ENCODE measurements around the gene COL4A3. TPM values are rescaled to one million over a fixed set of nuclear protein-coding genes. Genes with fewer than 3 reads are reported as not detected.

COL4A3 gene
- total and polyA plus RNA-seq, 7 experiments from 2014 or later, result 0.13 to 0.69 TPM; not detected in 5

DNA sequence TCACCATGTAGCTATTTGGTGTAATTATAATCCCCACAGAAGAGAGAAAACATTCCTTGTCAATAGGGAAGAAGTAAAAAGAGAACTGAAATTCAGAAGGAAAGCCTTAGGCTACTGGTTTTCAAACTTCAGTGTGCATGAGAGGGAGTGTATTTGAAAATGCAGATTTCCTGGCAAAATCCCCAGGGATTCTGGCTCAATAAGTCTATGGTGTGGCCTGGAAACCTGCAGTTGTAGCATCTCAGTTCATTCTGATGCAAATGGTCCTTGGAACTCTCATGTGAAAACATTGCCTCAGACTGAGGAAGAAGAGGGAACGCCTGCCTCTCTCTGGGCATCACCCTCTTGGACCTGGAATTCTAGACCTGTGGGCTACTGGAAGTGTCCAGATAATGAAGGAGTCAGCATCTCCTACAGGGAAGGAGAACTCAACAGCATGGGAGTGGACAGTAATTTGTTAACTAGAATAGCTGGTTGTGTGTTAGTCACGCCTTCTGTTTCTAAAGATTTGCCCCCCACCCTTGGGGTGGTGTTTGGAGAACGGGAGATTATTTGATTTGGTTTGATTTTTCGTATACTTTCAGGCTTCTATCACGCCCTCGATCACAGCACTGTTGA is 21.3 kb downstream of the COL4A3 start:
- no peak overlapping the region for H3K4me3 Mint-ChIP-seq

DNA sequence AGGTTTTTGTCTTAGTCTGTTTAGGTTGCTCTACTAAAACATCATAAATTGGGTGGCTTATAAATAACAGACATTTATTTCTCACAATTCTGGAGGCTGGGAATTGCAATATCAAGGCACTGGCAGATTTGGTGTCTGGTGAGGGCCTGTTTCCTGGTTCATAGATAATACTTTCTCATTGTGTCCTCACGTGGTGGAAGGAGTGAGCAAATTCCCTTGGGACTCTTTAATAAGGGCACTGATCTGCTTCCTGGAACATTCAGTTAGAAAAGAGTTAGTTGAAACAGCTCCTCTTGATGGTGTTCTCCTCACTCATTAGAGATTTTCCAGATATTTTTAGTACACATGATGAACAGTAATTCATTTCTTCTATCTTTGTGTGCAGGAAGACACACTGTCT is 22.3 kb downstream of the COL4A3 start:
- CTCF ChIA-PET, result no interaction called here
- no peak overlapping the region for H3K27ac ChIP-seq (ENCODE audit: low read depth, low read length)
- no peak overlapping the region for H3K27ac Mint-ChIP-seq
- H3K9me3 ChIP-seq (ENCODE audit: control insufficient read depth in 2 of 3, low read length in 3 of 3), result no peaks in the 10 kb centered on the region
- H3K4me1 Mint-ChIP-seq, result no peaks in the 10 kb centered on the region
- DNase-seq (no peak), ATAC-seq (no peak)
- H3K4me3 ChIP-seq (ENCODE audit: low read length), result no peak overlapping the region
- H3K4me3 Mint-ChIP-seq, result no peak overlapping the region
- intact Hi-C loops (cut with micrococcal nuclease), result no loop called here
- no peaks in the 10 kb centered on the region for H3K27me3 ChIP-seq (ENCODE audit: control insufficient read depth in 2 of 2, insufficient read depth in 2 of 2, low read length in 2 of 2)
- H3K36me3 ChIP-seq (ENCODE audit: control insufficient read depth in 2 of 3, insufficient read depth in 3 of 3, low read length in 3 of 3), result no peaks in the 10 kb centered on the region
- POLR2A ChIA-PET, result no interaction called here
- H3K9me3 Mint-ChIP-seq, result peaks cover 0 to 3% (median 0%) of the 10 kb centered on the region in 11 donors
- no peaks in the 10 kb centered on the region for H3K36me3 Mint-ChIP-seq
- peaks cover 19 to 46% (median 38%) of the 10 kb centered on the region in 5 donors for H3K27me3 Mint-ChIP-seq
- no peaks in the 10 kb centered on the region for H3K4me1 ChIP-seq (ENCODE audit: control insufficient read depth in 2 of 2, insufficient read depth in 2 of 2, low read length in 2 of 2)

More for the DNA sequence above, 21.3 kb downstream of the COL4A3 start:
- peaks cover 0 to 3% (median 0%) of the 10 kb centered on the region in 11 donors for H3K9me3 Mint-ChIP-seq
- DNase-seq (no peak), ATAC-seq (no peak)
- no peak overlapping the region for H3K27ac ChIP-seq (ENCODE audit: low read depth, low read length)
- H3K36me3 Mint-ChIP-seq, result no peaks in the 10 kb centered on the region
- no peak overlapping the region for H3K27ac Mint-ChIP-seq
- H3K4me1 Mint-ChIP-seq, result no peaks in the 10 kb centered on the region
- CTCF ChIA-PET, result no interaction called here
- H3K4me3 ChIP-seq (ENCODE audit: low read length), result no peak overlapping the region
- no peaks in the 10 kb centered on the region for H3K27me3 ChIP-seq (ENCODE audit: control insufficient read depth in 2 of 2, insufficient read depth in 2 of 2, low read length in 2 of 2)
- H3K27me3 Mint-ChIP-seq, result peaks cover 19 to 41% (median 30%) of the 10 kb centered on the region in 5 donors
- POLR2A ChIA-PET, result no interaction called here
- no peaks in the 10 kb centered on the region for H3K9me3 ChIP-seq (ENCODE audit: control insufficient read depth in 2 of 3, low read length in 3 of 3)
- no peaks in the 10 kb centered on the region for H3K36me3 ChIP-seq (ENCODE audit: control insufficient read depth in 2 of 3, insufficient read depth in 3 of 3, low read length in 3 of 3)
- intact Hi-C loops (cut with micrococcal nuclease), result no loop called here
- no peaks in the 10 kb centered on the region for H3K4me1 ChIP-seq (ENCODE audit: control insufficient read depth in 2 of 2, insufficient read depth in 2 of 2, low read length in 2 of 2)

DNA sequence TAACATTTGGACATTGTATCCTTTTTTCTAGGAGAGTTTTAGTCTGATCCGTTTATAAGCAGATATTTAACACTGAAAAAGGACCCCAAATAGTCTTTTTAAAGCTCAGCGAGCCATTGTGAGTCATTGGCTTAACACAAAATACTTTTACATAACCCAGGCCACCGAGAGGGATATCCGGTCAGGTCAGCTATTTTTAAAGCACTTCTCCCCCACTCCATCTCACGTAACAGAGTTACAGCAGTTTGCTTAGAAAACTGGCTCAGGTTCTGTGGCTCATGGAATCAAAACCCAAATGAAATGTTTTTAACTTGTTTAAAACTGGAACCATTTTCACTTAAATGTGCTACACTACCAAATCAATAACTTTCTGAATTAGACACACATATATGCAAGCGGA is 23.9 kb downstream of the COL4A3 start:
- Histone ChIP-seq H3K27me3 (ENCODE audit: control insufficient read depth in 2 of 2, insufficient read depth in 2 of 2, low read length in 2 of 2) (no peaks in the 10 kb centered on the region), H3K4me3 (ENCODE audit: low read length) (no peak overlapping the region), H3K36me3 (ENCODE audit: control insufficient read depth in 2 of 3, insufficient read depth in 3 of 3, low read length in 3 of 3) (no peaks in the 10 kb centered on the region), H3K9me3 (ENCODE audit: control insufficient read depth in 2 of 3, low read length in 3 of 3) (no peaks in the 10 kb centered on the region), H3K4me1 (ENCODE audit: control insufficient read depth in 2 of 2, insufficient read depth in 2 of 2, low read length in 2 of 2) (no peaks in the 10 kb centered on the region), H3K27ac (ENCODE audit: low read depth, low read length) (no peak overlapping the region)
- no peaks in the 10 kb centered on the region for H3K36me3 Mint-ChIP-seq
- H3K4me3 Mint-ChIP-seq, result no peak overlapping the region
- H3K27me3 Mint-ChIP-seq, result peaks cover 18 to 47% (median 38%) of the 10 kb centered on the region in 5 donors
- ChIA-PET CTCF (no interaction called here), POLR2A (no interaction called here)
- peaks cover 0 to 3% (median 0%) of the 10 kb centered on the region in 11 donors for H3K9me3 Mint-ChIP-seq
- DNase-seq (no peak), ATAC-seq (no peak)
- H3K4me1 Mint-ChIP-seq, result no peaks in the 10 kb centered on the region
- no peak overlapping the region for H3K27ac Mint-ChIP-seq
- intact Hi-C loops (cut with micrococcal nuclease), result no loop called here

DNA sequence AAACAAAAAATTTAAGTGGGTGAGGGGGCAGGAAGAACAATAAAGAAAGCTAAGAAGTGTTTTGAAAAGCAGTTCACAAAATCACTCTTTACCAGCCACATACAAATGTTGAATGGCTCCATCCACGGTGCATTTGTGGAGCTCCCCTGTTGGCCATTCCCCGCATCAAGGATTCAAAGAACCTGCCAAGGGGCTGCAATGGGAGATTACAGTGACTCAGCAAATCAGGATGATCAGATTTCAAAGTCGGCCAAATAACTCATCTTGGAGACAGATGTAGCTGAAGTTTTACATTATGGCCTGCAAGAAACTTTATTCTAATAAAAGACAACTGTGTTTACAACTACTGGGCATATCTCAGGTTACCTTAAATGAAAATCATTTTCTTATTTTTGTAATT is 26.9 kb downstream of the COL4A3 start:
- H3K4me1 Mint-ChIP-seq, result no peaks in the 10 kb centered on the region
- ChIA-PET CTCF (no interaction called here), POLR2A (no interaction called here)
- peaks cover 0 to 2% (median 0%) of the 10 kb centered on the region in 11 donors for H3K9me3 Mint-ChIP-seq
- Histone ChIP-seq H3K4me1 (ENCODE audit: control insufficient read depth in 2 of 2, insufficient read depth in 2 of 2, low read length in 2 of 2) (no peaks in the 10 kb centered on the region), H3K36me3 (ENCODE audit: control insufficient read depth in 2 of 3, insufficient read depth in 3 of 3, low read length in 3 of 3) (no peaks in the 10 kb centered on the region), H3K27ac (ENCODE audit: low read depth, low read length) (no peak overlapping the region), H3K27me3 (ENCODE audit: control insufficient read depth in 2 of 2, insufficient read depth in 2 of 2, low read length in 2 of 2) (no peaks in the 10 kb centered on the region), H3K4me3 (ENCODE audit: low read length) (no peak overlapping the region), H3K9me3 (ENCODE audit: control insufficient read depth in 2 of 3, low read length in 3 of 3) (no peaks in the 10 kb centered on the region)
- no peak overlapping the region for H3K4me3 Mint-ChIP-seq
- ATAC-seq, result no peak
- peaks cover 15 to 43% (median 31%) of the 10 kb centered on the region in 5 donors for H3K27me3 Mint-ChIP-seq
- intact Hi-C loops (cut with micrococcal nuclease), result no loop called here
- DNase-seq, result no peak
- no peaks in the 10 kb centered on the region for H3K36me3 Mint-ChIP-seq
- H3K27ac Mint-ChIP-seq, result no peak overlapping the region

DNA sequence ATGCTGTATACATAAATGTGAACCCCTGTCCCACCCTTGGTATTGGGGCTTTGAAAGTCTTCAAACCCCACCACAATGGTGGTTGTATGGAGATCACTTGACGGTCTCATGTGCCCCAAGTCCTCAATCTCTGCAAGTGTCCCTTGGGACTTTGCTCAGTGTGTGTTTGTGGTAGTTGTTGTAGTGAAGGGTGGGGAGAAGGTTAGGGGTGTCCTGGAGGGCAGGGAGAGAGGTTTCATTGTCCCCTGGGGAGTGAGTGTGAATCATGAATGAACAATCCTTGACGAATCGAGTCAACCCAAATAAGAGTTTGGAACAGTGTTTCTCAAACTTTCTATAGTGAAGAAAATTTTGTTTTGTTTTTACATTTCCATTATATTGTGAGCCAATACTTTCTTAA is 28.1 kb downstream of the COL4A3 start:
- Mint-ChIP-seq H3K27me3 (peaks cover 12 to 33% (median 21%) of the 10 kb centered on the region in 5 donors), H3K9me3 (peaks cover 0 to 2% (median 0%) of the 10 kb centered on the region in 11 donors), H3K27ac (no peak overlapping the region), H3K36me3 (no peaks in the 10 kb centered on the region), H3K4me1 (no peaks in the 10 kb centered on the region), H3K4me3 (no peak overlapping the region)
- H3K36me3 ChIP-seq (ENCODE audit: control insufficient read depth in 2 of 3, insufficient read depth in 3 of 3, low read length in 3 of 3), result no peaks in the 10 kb centered on the region
- intact Hi-C loops (cut with micrococcal nuclease), result no loop called here
- no peaks in the 10 kb centered on the region for H3K27me3 ChIP-seq (ENCODE audit: control insufficient read depth in 2 of 2, insufficient read depth in 2 of 2, low read length in 2 of 2)
- no peak for DNase-seq
- no peak overlapping the region for H3K27ac ChIP-seq (ENCODE audit: low read depth, low read length)
- ChIA-PET POLR2A (no interaction called here), CTCF (no interaction called here)
- H3K9me3 ChIP-seq (ENCODE audit: control insufficient read depth in 2 of 3, low read length in 3 of 3), result no peaks in the 10 kb centered on the region
- no peak for ATAC-seq
- H3K4me1 ChIP-seq (ENCODE audit: control insufficient read depth in 2 of 2, insufficient read depth in 2 of 2, low read length in 2 of 2), result no peaks in the 10 kb centered on the region
- no peak overlapping the region for H3K4me3 ChIP-seq (ENCODE audit: low read length)

DNA sequence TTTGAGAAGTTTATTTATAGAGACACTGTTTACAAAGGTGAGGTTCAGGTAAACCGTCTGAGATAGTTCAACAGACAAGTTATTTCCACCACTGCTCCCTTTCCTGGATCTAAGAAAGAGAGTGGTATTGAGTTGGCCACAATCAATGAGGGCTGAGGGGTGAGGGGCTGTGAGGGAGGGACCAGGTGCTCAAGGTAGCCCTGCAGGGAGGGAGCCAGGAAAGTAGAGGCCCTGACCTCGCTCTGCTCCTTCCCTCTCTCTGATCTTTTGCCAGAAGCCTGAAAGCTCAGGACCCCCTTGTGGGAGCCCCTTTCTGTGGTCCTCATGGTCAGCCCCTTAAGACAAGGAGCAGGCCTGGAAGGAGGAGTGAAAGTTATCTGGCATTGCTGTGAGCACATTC is 29.8 kb downstream of the COL4A3 start:
- Histone ChIP-seq H3K27me3 (ENCODE audit: control insufficient read depth in 2 of 2, insufficient read depth in 2 of 2, low read length in 2 of 2) (no peaks in the 10 kb centered on the region), H3K9me3 (ENCODE audit: control insufficient read depth in 2 of 3, low read length in 3 of 3) (no peaks in the 10 kb centered on the region), H3K36me3 (ENCODE audit: control insufficient read depth in 2 of 3, insufficient read depth in 3 of 3, low read length in 3 of 3) (no peaks in the 10 kb centered on the region), H3K4me3 (ENCODE audit: low read length) (no peak overlapping the region), H3K27ac (ENCODE audit: low read depth, low read length) (no peak overlapping the region), H3K4me1 (ENCODE audit: control insufficient read depth in 2 of 2, insufficient read depth in 2 of 2, low read length in 2 of 2) (no peaks in the 10 kb centered on the region)
- H3K36me3 Mint-ChIP-seq, result no peaks in the 10 kb centered on the region
- no peak overlapping the region for H3K4me3 Mint-ChIP-seq
- no peak for ATAC-seq
- no peaks in the 10 kb centered on the region for H3K4me1 Mint-ChIP-seq
- peaks cover 5 to 27% (median 19%) of the 10 kb centered on the region in 5 donors for H3K27me3 Mint-ChIP-seq
- POLR2A ChIA-PET, result no interaction called here
- CTCF ChIA-PET, result no interaction called here
- peaks cover 0 to 1% (median 0%) of the 10 kb centered on the region in 11 donors for H3K9me3 Mint-ChIP-seq
- no peak overlapping the region for H3K27ac Mint-ChIP-seq
- intact Hi-C loops (cut with micrococcal nuclease), result no loop called here
- DNase-seq, result no peak

DNA sequence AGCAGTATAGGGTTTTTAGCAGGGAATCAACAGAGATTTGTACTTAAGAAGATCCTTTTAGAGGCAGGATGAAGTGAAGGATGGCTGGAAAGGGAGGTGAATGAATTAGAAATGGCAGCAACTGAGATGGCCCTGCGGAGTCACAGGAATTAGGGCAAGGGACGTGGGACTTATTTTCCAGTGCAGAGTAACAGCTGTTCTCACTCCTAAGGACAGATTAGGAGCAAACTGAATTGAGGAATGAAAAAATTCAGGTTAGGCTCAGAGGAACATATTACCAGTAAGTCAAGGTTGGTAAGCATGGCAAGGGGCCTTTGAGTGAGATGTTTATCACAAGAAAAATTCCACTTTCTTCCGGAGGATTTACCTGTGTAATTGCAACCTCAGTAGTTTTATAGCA is 34.4 kb downstream of the COL4A3 start:
- no peaks in the 10 kb centered on the region for H3K36me3 ChIP-seq (ENCODE audit: control insufficient read depth in 2 of 3, insufficient read depth in 3 of 3, low read length in 3 of 3)
- H3K4me3 ChIP-seq (ENCODE audit: low read length), result no peak overlapping the region
- Mint-ChIP-seq H3K9me3 (peaks cover 0 to 1% (median 0%) of the 10 kb centered on the region in 11 donors), H3K27me3 (peaks cover 0 to 11% (median 0%) of the 10 kb centered on the region in 5 donors), H3K27ac (no peak overlapping the region), H3K4me1 (no peaks in the 10 kb centered on the region), H3K4me3 (no peak overlapping the region), H3K36me3 (no peaks in the 10 kb centered on the region)
- no peak for DNase-seq
- CTCF ChIA-PET, result no interaction called here
- no peaks in the 10 kb centered on the region for H3K27me3 ChIP-seq (ENCODE audit: control insufficient read depth in 2 of 2, insufficient read depth in 2 of 2, low read length in 2 of 2)
- no peaks in the 10 kb centered on the region for H3K9me3 ChIP-seq (ENCODE audit: control insufficient read depth in 2 of 3, low read length in 3 of 3)
- POLR2A ChIA-PET, result no interaction called here
- H3K27ac ChIP-seq (ENCODE audit: low read depth, low read length), result no peak overlapping the region
- ATAC-seq, result no peak
- H3K4me1 ChIP-seq (ENCODE audit: control insufficient read depth in 2 of 2, insufficient read depth in 2 of 2, low read length in 2 of 2), result no peaks in the 10 kb centered on the region
- intact Hi-C loops (cut with micrococcal nuclease), result no loop called here
